Adrenal gland (tissue), 12 donors: ENCODE measurements around the gene CAMK2A. TPM values are rescaled to one million over a fixed set of nuclear protein-coding genes. Genes with fewer than 3 reads are reported as not detected.

Experiments used
- DNase-seq, 7 donors: peaks; one replicate each; pipeline ENCODE4 v3.0.0-alpha.2; 2019 to 2020
- H3K27ac ChIP-seq, 5 donors: fragments of 200-600 bp; sonication (generic) in 4 of 5; 1 replicate in 3 of 5; 2 replicates in 2 of 5; pipeline versions ENCODE4 v1.5.1 to v1.8.0; 2016 to 2020; ENCODE audit warnings: mild to moderate bottlenecking in 1 of 5
- H3K27me3 ChIP-seq: fragments of 200-600 bp; 2 replicates; pipeline ENCODE4 v1.8.0; 2021
- H3K36me3 ChIP-seq, 2 donors: fragments of 200-600 bp; replicated peaks in 1 of 2; 1 replicate in 1 of 2; 2 replicates in 1 of 2; pipeline versions ENCODE4 v1.5.1 to v1.8.0; 2018 to 2022
- H3K4me1 ChIP-seq, 2 donors: fragments of 200-600 bp; replicated peaks in 1 of 2; 1 replicate in 1 of 2; 2 replicates in 1 of 2; pipeline versions ENCODE4 v1.5.1 to v1.8.0; 2018 to 2021
- H3K4me3 ChIP-seq, 4 donors: fragments of 200-600 bp; sonication (generic) in 3 of 4; one replicate each; pipeline ENCODE4 v1.5.1; 2016 to 2018
- H3K9me3 ChIP-seq, 3 donors: fragments of 200-600 bp; sonication (generic) in 1 of 3; replicated peaks in 1 of 3; 1 replicate in 2 of 3; 2 replicates in 1 of 3; pipeline versions ENCODE4 v1.5.1 to v1.8.0; 2016 to 2021
- CTCF ChIP-seq, 6 experiments: fragments of 450-650 bp in 4 of 6; fragments of 200-600 bp in 2 of 6; sonication (generic) in 1 of 6; IDR thresholded peaks; 1 replicate in 5 of 6; 2 replicates in 1 of 6; pipeline versions ENCODE4 v1.5.1 to v1.8.0; 2016 to 2021; ENCODE audit warnings: antibody characterized with exemption in 6 of 6, mild to moderate bottlenecking in 2 of 6, moderate library complexity in 1 of 6
- POLR2A ChIP-seq, 2 donors: fragments of 450-650 bp; IDR thresholded peaks; one replicate each; pipeline ENCODE4 v1.6.1; 2017; ENCODE audit warnings: antibody characterized with exemption in 2 of 2, mild to moderate bottlenecking in 2 of 2, moderate library complexity in 1 of 2
- WGBS, 4 donors: extraction: QIAGEN DNeasy Blood & Tissue Kit in 2 of 4; methylation state at CpG; one replicate each; pipeline versions ENCODE4 v1.1.5 to v1.1.7; 2013 to 2017; 5-methylcytosine and 5-hydroxymethylcytosine counted together
- intact Hi-C, 2 donors: fragments of 100-400 bp; cut with DNase I; formaldehyde crosslinking; loops; one replicate each; pipeline versions ENCODE4 v1.14.1 to v1.15.0; 2022 to 2023
- polyA plus RNA-seq, 3 donors: library from polyadenylated mRNA; stranded (reverse); fragments of 200-250 nt in 2 of 3; fragments of 350-450 nt in 1 of 3; fragmentation: Illumina TruSeq in 1 of 3; extraction: RNeasy Lipid Tissue Mini Kit (QIAGEN cat#74804) in 1 of 3; gene quantifications; one replicate each; pipeline ENCODE4 v1.2.3, GENCODE V29; 2013 to 2014
- total RNA-seq, 9 donors: library from RNA; depleted of rRNA in 4 of 9; stranded (reverse); fragments of >200 nt in 4 of 9; fragments of 120-200 nt in 1 of 9; fragmentation: NEBNext Ultra II Directional in 1 of 9; extraction: Animal tissue kit (Norgen Biotek cat#: 25700) in 1 of 9; gene quantifications; one replicate each; pipeline versions ENCODE4 v1.1.0 to v1.2.4, GENCODE V29; 2013 to 2023
- donor health status: healthy with polysubstance abuse.
- donor health status: Bipolar disorder and iron deficiency.
- donor health status: DM: yes; HTN: yes; CAD: no.
- donor health status: DM: no; HTN: no; CAD: no.
- donor health status: DM: no; HTN: no; CAD: no.
- donor health status: DM: yes; HTN: yes; CAD: no.

Gene CAMK2A
- total and polyA plus RNA-seq, 12 donors, result 0.23 to 1.3 (median 0.64) TPM; not detected in 3

GRCh38 chr5:150181766-150182545, 107.6 kb downstream of the CAMK2A start:
- TF ChIP-seq POLR2A (IDR thresholded peaks at IDR 0.05) (no peak), CTCF (IDR thresholded peaks at IDR 0.05) (no peak)
- DNase-seq, result no peak
- H3K27me3 ChIP-seq, result no peaks in the 10 kb centered on the region
- intact Hi-C loops, result no loop called here
- H3K4me1 ChIP-seq, result peaks cover 0 to 7% of the 10 kb centered on the region in 2 donors
- peak overlapping the region in 1 of 5 donors; percentile 22 for H3K27ac ChIP-seq
- no peaks in the 10 kb centered on the region for H3K36me3 ChIP-seq
- WGBS, 4 donors, result 80 to 93% (median 89%) methylated on average over 9 of the region's 9 CpGs
- H3K4me3 ChIP-seq, result no peak overlapping the region
- H3K9me3 ChIP-seq, result no peaks in the 10 kb centered on the region

GRCh38 chr5:150181027-150181426, 108.5 kb downstream of the CAMK2A start:
- intact Hi-C loops, result no loop called here
- Histone ChIP-seq H3K9me3 (no peaks in the 10 kb centered on the region), H3K27me3 (no peaks in the 10 kb centered on the region), H3K36me3 (no peaks in the 10 kb centered on the region), H3K27ac (peak overlapping the region in 3 of 5 donors; percentile 32 to 82 (median 63)), H3K4me1 (peaks cover 0 to 7% of the 10 kb centered on the region in 2 donors), H3K4me3 (no peak overlapping the region)
- no peak for DNase-seq
- 63 to 78% (median 78%) methylated on average over 5 of the region's 5 CpGs for WGBS, 4 donors
- TF ChIP-seq POLR2A (IDR thresholded peaks at IDR 0.05), result no peak
- no peak for TF ChIP-seq CTCF (IDR thresholded peaks at IDR 0.05)

GRCh38 chr5:150180241-150181026, 109.1 kb downstream of the CAMK2A start:
- H3K36me3 ChIP-seq, result no peaks in the 10 kb centered on the region
- intact Hi-C loops, result no loop called here
- H3K27ac ChIP-seq, result peak overlapping the region in 3 of 5 donors; percentile 32 to 82 (median 63)
- H3K4me3 ChIP-seq, result no peak overlapping the region
- no peaks in the 10 kb centered on the region for H3K27me3 ChIP-seq
- peaks cover 0 to 7% of the 10 kb centered on the region in 2 donors for H3K4me1 ChIP-seq
- DNase-seq, result peak in 4 of 7 donors; percentile 33 to 65 (median 52)
- TF ChIP-seq CTCF (IDR thresholded peaks at IDR 0.05) (no peak), POLR2A (IDR thresholded peaks at IDR 0.05) (no peak)
- WGBS, 4 donors, result 57 to 79% (median 65%) methylated on average over 14 to 18 of the region's 18 CpGs
- H3K9me3 ChIP-seq, result no peaks in the 10 kb centered on the region

GRCh38 chr5:150179019-150179620, 110.5 kb downstream of the CAMK2A start:
- WGBS, 4 donors, result 74 to 95% (median 88%) methylated on average over 4 to 7 of the region's 7 CpGs
- peak overlapping the region in 1 of 5 donors; percentile 82 for H3K27ac ChIP-seq
- intact Hi-C loops, result no loop called here
- TF ChIP-seq POLR2A (IDR thresholded peaks at IDR 0.05) (no peak), CTCF (IDR thresholded peaks at IDR 0.05) (no peak)
- no peak for DNase-seq
- H3K4me1 ChIP-seq, result peaks cover 0 to 7% of the 10 kb centered on the region in 2 donors
- no peak overlapping the region for H3K4me3 ChIP-seq
- H3K27me3 ChIP-seq, result no peaks in the 10 kb centered on the region
- no peaks in the 10 kb centered on the region for H3K9me3 ChIP-seq
- H3K36me3 ChIP-seq, result no peaks in the 10 kb centered on the region
